Measurements from ENCODE around the gene TBK1. TPM values are rescaled to one million over a fixed set of nuclear protein-coding genes. Genes with fewer than 3 reads are reported as not detected.
"Not testable (repeated sequence)": the region's sequence is repeated elsewhere in the genome, so short reads cannot be mapped to it uniquely, and the experiment has no call there.

Gene TBK1
- total and polyA plus RNA-seq, 9 donors: 11.9 to 25.4 (median 19.3) TPM

DNA sequence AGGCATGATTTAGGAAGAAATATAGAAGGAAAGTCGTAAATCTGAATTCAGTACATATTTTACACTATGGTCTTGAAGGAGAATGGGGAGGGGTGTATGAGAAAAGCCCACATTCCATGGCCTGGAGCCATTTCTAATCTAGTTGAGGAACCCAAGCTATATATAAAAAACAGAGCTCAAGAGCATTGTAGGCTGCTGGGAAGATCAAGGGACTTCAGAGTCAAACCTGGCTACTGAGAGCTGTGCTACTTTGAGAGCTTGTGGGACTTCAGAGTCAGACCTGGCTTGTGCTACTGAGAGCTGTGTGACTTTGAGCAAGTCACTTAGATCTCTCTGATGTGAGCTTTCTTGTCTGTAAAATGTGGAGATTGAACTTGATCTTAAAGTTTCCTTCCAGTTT is 58.7 kb downstream of the TBK1 start:
- no peak overlapping the region for H3K27ac ChIP-seq
- H3K4me1 ChIP-seq (ENCODE audit: insufficient read depth): no peaks in the 10 kb centered on the region
- no peaks in the 10 kb centered on the region for H3K36me3 ChIP-seq
- no peak overlapping the region for H3K4me3 ChIP-seq
- no peak for TF ChIP-seq POLR2A (IDR thresholded peaks at IDR 0.05)
- no peak for TF ChIP-seq EP300 (IDR thresholded peaks at IDR 0.05)
- TF ChIP-seq, protein P1, sequence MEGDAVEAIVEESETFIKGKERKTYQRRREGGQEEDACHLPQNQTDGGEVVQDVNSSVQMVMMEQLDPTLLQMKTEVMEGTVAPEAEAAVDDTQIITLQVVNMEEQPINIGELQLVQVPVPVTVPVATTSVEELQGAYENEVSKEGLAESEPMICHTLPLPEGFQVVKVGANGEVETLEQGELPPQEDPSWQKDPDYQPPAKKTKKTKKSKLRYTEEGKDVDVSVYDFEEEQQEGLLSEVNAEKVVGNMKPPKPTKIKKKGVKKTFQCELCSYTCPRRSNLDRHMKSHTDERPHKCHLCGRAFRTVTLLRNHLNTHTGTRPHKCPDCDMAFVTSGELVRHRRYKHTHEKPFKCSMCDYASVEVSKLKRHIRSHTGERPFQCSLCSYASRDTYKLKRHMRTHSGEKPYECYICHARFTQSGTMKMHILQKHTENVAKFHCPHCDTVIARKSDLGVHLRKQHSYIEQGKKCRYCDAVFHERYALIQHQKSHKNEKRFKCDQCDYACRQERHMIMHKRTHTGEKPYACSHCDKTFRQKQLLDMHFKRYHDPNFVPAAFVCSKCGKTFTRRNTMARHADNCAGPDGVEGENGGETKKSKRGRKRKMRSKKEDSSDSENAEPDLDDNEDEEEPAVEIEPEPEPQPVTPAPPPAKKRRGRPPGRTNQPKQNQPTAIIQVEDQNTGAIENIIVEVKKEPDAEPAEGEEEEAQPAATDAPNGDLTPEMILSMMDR (IDR thresholded peaks at IDR 0.05): no peak
- H3K9me3 ChIP-seq: no peaks in the 10 kb centered on the region
- no peaks in the 10 kb centered on the region for H3K27me3 ChIP-seq
- WGBS, 3 donors: 62 to 77% (median 68%) methylated on average over 1 of the region's 1 CpG
- intact Hi-C loops (cut with DNase I): no loop called here
- DNase-seq: no peak

DNA sequence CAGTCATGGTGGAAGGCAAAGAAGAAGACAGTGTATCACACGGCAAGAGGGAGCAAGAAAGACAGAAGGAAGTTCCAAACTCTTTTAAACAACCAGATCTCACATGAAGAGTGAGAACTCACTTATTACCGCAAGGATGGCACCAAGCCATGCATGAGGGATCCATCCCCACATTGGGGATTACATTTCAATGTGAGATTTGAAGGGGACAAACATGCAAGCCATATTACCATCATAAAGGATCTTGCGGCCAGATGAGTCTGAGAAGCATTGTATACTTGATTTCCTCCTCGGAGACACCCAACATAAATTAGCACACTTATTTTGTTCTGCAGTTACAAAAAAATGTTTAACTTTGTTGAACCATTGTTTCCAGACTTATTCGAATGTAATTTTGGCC is 66.5 kb downstream of the TBK1 start:
- Histone ChIP-seq H3K27me3 (no peaks in the 10 kb centered on the region), H3K4me3 (no peak overlapping the region), H3K9me3 (no peaks in the 10 kb centered on the region), H3K36me3 (no peaks in the 10 kb centered on the region), H3K27ac (no peak overlapping the region), H3K4me1 (ENCODE audit: insufficient read depth) (no peaks in the 10 kb centered on the region)
- no peak for TF ChIP-seq EP300 (IDR thresholded peaks at IDR 0.05)
- no peak for TF ChIP-seq POLR2A (IDR thresholded peaks at IDR 0.05)
- TF ChIP-seq, protein P1 (IDR thresholded peaks at IDR 0.05): no peak
- no peak for DNase-seq
- intact Hi-C loops (cut with DNase I): no loop called here
- 86 to 89% (median 87%) methylated on average over 5 of the region's 5 CpGs for WGBS, 3 donors

DNA sequence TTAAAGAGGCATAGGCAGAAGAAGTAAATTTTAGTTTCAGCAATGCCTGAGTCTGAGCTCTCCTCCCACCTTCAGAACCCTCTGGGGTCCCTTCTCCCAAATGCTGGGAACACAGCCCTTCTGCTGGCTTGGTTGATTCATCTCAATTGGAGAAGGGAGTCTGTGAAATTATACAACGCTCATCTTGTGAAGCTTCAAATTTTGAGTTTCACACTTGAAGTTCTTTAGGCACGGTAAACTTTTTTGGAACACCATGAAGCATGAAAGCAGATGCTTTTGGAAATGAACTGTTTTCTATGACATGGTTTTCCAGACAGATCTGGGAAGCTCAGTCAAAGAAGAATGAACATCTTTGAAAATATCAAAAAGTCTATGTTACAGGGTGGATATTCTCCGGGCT is 69.9 kb downstream of the TBK1 start:
- no peak for DNase-seq
- intact Hi-C loops (cut with DNase I): no loop called here
- 57 to 59% (median 58%) methylated on average over 3 of the region's 3 CpGs for WGBS, 3 donors
- no peaks in the 10 kb centered on the region for H3K4me1 ChIP-seq (ENCODE audit: insufficient read depth)
- H3K27me3 ChIP-seq: no peaks in the 10 kb centered on the region
- no peaks in the 10 kb centered on the region for H3K9me3 ChIP-seq
- no peak overlapping the region for H3K4me3 ChIP-seq
- TF ChIP-seq POLR2A (IDR thresholded peaks at IDR 0.05): no peak
- TF ChIP-seq EP300 (IDR thresholded peaks at IDR 0.05): no peak
- TF ChIP-seq, protein P1 (IDR thresholded peaks at IDR 0.05): no peak
- no peaks in the 10 kb centered on the region for H3K36me3 ChIP-seq
- no peak overlapping the region for H3K27ac ChIP-seq

GRCh38 chr12:64522316-64522715 is 70.4 kb downstream of the TBK1 start:
- no peak overlapping the region for H3K27ac ChIP-seq
- no peak overlapping the region for H3K4me3 ChIP-seq
- H3K36me3 ChIP-seq: no peaks in the 10 kb centered on the region
- TF ChIP-seq POLR2A (IDR thresholded peaks at IDR 0.05): no peak
- TF ChIP-seq EP300 (IDR thresholded peaks at IDR 0.05): no peak
- TF ChIP-seq, protein P1 (IDR thresholded peaks at IDR 0.05): no peak
- no peaks in the 10 kb centered on the region for H3K9me3 ChIP-seq
- no peaks in the 10 kb centered on the region for H3K4me1 ChIP-seq (ENCODE audit: insufficient read depth)
- no peaks in the 10 kb centered on the region for H3K27me3 ChIP-seq
- no peak for DNase-seq
- 23 to 26% (median 26%) methylated on average over 5 of the region's 5 CpGs for WGBS, 3 donors
- intact Hi-C loops (cut with DNase I): no loop called here

- H3K27ac ChIP-seq: no peak overlapping the region
- no peak overlapping the region for H3K4me3 ChIP-seq
- intact Hi-C loops (cut with DNase I): no loop called here
- H3K9me3 ChIP-seq: no peaks in the 10 kb centered on the region
- H3K27me3 ChIP-seq: no peaks in the 10 kb centered on the region
- H3K36me3 ChIP-seq: no peaks in the 10 kb centered on the region
- H3K4me1 ChIP-seq (ENCODE audit: insufficient read depth): no peaks in the 10 kb centered on the region
- WGBS, 3 donors: 55 to 63% (median 62%) methylated on average over 4 of the region's 4 CpGs
- TF ChIP-seq POLR2A (IDR thresholded peaks at IDR 0.05): no peak
- TF ChIP-seq EP300 (IDR thresholded peaks at IDR 0.05): no peak
- TF ChIP-seq, protein P1 (IDR thresholded peaks at IDR 0.05): no peak
- no peak for DNase-seq
Measured at GRCh38 chr12:64522807-64523206, 70.9 kb downstream of the TBK1 start.

- H3K27ac ChIP-seq; H3K4me3 ChIP-seq; H3K4me1 ChIP-seq (ENCODE audit: insufficient read depth); H3K27me3 ChIP-seq; intact Hi-C loops (cut with DNase I); H3K36me3 ChIP-seq; H3K9me3 ChIP-seq; DNase-seq: not testable (repeated sequence)
- WGBS, 3 donors: 89 to 94% (median 92%) methylated on average over 11 of the region's 11 CpGs
Measured at GRCh38 chr12:64523565-64524444, 71.9 kb downstream of the TBK1 start.

Data from ovary (tissue), 9 donors.